Stimulated activated CD8-positive, alpha-beta memory T cell treated with anti-CD3 and anti-CD28 coated beads, Interleukin-7, amount 100 ng/mL, for 48 hours (primary cell): ENCODE data around the gene FBLN5.

Source experiments
- DNase-seq, 2 donors: peaks; one replicate each; pipeline ENCODE4 v3.0.0-alpha.2; 2020; ENCODE audit warnings: low read depth in 1 of 2; ENCODE audit errors: extremely low read depth in 1 of 2

Gene FBLN5

DNA sequence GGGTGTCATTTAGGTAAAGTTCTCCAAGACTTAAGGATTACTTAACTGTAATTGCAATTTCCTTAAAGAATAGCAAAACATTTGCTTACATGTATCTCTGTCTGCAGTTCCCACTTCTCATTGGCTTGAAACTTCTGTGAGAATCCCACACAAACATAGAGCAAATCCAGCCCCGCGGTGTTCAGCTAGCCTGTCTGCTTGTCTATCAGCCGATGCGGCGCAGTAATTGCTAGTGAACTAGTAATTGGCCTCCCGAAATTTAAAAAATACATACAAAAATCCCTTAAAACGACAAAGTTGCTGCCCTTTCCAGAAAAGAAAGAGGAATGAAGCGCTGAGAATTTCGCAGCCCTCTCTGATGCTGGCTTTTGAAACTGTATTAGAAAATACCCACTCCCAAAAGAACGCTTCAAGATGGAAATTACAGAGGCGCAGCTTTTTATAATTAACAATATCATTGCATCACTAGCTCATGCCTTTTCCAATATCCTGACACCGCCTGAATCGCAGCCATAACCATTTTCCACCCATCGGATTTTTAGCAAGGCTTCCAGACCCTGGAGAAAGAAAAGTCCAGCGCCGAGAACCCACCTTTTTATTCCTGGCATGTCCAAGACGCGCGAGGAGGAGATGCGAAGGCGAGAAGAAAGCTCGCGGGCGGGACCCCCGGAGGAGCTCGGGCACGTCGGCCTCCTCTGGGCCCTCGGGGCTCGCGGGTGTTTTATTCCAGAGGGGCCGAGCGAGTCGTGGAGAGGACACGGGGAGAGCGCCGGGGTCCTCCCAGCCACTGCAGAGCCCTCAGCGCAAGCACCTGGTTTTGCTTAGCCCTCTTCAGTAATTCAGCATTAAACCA lies 646 bp downstream of the FBLN5 start:
- no peak for DNase-seq

DNA sequence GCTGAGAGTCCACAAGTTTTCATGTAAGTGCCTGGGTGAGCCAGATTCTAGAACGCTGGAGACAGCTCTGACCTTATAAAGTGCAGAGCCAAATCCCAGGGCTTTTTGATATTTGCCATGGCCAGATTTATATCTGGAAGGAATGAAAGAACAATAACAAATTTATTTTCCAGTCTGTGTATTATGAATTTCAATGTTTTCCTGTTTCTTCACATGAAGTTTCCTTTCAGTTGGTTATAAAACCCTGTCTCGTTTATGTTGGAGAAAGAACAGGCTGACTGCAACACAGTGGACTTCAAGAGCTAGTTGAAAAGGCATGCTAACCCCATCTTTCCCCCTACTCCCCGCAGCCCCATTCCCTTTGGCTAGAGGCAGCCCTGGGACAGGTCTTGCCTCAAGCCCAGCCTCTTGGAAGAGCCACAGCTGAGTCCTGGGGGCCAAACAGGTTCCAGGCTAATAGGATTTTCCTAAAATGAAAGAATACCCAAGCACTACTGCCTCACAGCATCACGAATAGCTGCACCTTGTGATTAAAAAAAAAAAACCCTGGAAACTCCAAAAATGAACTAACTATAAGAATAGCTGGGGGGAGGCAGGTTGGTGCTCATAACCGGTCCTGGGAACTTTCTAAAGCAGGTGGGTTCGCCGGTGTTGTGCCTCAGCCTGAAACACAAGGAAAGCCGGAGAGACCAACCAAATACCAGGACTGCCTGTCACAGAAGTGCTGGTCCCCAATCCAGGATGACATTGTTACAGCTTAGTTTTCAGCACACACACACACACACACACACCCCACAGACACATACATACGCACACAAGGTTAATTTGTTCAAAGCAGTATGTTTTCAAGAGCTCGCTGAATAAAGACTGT lies 1.5 kb downstream of the FBLN5 start:
- DNase-seq = no peak

DNA sequence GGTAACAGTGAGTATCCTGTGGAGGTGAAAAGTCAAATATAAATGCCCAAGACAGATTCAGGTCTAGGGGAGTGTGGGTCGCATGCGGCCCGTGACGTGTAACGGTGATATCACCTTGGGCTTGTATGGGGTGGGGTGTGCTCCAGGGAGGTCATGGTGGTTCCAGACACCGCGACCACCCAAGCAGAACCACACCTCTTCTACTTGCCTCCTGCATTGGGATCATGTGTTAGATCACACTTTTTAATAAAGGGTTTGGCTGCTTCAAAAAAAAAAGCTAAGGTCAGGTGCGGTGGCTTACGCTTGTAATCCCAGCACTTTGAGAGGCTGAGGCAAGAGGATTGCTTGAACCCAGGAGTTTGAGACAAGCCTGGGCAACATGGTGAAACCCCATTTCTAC lies 4.5 kb downstream of the FBLN5 start:
- DNase-seq = no peak

DNA sequence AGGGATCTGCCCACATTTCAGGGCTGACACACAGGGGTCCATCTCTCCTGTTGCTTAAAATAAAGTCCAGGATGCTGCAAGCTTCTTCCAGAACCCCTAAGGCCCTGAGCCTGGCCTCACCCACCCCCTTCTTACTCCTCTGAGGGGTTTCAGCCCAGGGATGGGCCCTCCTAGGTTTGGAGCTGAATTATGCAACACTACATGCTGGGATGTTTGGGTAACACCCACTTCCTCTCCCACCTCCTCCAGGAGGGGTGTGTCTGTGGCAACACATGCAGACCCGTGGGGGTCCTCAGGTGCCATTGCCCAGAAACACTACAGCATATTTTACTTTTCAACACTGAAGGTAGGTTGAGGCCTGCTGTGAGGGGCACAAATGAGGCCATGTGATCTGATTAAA lies 5.4 kb downstream of the FBLN5 start:
- DNase-seq = no peak

- DNase-seq = no peak
Observed at GRCh38 chr14:91940209-91940608, 7.3 kb downstream of the FBLN5 start.

DNA sequence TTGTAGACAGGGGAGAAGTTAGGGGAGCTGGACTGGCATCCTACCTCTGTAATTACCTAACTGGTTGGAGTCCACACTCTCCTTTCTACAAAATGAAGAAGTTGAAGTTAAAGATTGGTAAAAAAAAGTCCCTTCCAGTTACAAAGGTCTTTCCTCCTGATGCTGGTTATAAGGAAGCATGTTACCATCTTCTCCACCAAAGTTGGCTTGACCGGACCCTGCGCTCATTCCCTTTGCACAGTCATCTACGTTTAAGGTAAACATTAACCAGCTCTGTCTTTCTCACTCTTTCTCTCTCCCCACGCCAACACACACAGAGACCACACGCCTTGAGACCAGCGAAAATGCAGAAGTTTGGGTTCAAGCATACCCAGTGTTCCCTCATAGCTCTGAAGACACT lies 11.9 kb downstream of the FBLN5 start:
- DNase-seq = no peak

DNA sequence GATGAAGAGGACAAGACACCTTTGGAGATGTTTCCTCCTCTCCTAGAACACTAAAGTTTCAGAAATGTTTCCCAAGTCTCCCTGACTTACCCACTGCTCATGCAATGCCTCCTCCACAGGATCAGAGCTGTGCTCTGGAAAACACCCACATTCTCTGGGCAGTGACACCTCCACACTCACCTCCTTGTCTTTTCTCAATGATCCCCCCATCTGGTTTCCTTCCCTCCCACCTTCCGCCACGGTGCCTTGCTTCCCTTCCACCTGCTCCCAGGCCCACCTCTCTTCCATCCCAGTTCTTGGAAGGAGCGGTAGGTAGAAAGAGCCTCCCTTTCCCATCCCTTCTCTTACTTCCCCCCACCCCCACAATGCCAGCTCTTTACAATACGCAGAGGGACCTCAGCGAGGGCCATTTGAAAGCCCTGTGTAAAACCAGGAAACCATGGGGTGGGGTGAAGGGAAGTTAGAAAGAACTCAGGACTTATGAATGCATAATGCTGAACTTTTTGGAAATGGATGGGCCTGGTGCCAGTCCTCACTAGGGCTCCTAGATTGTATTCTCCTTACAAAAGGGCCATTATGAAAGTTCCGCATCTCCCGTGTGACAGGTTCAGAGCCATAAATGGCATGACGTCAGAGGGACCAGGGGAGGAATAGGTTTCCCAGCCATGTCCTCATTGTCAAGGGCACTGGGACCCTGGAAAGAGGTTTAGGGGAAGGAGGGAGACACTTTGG lies 12.8 kb downstream of the FBLN5 start:
- no peak for DNase-seq

DNA sequence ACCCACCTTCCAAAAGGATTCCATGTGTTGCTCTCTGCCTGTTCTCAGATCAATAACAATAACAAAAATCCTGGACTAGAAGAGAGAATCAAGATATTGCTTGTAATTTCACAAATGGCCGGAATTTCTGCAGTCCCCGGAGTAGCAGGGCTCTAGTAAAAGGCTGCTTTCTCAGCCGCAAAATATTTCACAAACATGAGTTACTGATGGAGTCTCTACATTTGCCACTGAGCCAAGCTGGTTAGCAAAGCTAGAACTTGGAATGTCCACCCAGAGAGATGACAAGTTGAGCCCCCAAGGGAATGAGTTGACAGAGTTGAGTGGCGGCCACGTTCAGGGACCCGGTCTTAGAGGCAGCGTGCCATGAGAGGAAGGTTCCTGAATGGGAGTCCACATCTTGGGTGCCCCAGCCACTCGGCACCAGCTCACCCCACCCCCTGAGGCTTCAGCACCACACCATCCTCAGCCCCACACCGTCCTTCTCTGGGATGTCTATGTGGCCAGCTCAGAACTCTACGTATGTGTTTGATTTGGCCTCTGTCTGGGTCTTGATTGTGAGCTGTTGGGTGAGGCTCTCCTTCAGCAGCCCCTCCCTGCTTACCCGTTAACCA lies 15.9 kb downstream of the FBLN5 start:
- no peak for DNase-seq

DNA sequence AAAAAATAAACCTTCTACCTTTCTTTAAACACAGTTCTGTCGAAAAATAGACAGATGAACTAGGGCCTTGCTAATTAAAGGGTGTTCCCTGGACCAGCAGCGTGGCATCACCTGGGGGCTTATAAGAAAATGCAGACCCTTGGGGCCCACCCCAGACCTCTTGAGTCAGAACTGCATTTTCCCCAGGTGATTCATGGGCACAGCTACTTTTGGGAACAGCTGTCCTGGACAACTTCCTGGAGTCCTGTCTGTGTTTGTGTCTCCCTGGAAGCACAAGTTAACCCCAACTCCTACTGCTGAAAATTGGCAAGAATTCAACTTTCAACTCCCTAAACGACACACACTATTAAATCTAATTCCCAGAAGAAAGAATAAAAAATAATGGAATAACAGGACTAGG lies 17.8 kb downstream of the FBLN5 start:
- DNase-seq = no peak

- DNase-seq = no peak
Observed at GRCh38 chr14:91927800-91928199, 19.7 kb downstream of the FBLN5 start.

- DNase-seq = no peak
Observed at GRCh38 chr14:91927191-91927590, 20.3 kb downstream of the FBLN5 start.

GRCh38 chr14:91926131-91926890 lies 21.2 kb downstream of the FBLN5 start:
- no peak for DNase-seq

DNA sequence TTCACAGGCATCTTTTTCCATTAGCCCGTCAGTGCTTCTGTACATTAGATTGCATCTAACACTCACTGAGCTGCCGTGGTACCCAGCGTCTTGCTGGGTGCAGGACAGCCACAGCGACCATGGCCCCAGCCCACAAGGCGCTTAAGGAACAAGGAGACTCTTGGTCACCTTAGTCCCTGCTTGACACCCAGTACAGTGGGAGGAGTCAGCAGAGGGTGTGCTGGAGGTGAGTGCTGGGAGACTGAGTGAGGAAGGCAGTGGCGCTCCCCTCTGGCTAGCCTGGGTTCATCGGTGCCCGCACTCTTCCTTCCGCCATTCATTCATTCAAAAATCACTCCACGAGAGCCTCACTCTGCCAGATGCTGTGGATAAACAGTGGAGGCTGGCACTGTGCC lies 21.8 kb downstream of the FBLN5 start:
- no peak for DNase-seq

DNA sequence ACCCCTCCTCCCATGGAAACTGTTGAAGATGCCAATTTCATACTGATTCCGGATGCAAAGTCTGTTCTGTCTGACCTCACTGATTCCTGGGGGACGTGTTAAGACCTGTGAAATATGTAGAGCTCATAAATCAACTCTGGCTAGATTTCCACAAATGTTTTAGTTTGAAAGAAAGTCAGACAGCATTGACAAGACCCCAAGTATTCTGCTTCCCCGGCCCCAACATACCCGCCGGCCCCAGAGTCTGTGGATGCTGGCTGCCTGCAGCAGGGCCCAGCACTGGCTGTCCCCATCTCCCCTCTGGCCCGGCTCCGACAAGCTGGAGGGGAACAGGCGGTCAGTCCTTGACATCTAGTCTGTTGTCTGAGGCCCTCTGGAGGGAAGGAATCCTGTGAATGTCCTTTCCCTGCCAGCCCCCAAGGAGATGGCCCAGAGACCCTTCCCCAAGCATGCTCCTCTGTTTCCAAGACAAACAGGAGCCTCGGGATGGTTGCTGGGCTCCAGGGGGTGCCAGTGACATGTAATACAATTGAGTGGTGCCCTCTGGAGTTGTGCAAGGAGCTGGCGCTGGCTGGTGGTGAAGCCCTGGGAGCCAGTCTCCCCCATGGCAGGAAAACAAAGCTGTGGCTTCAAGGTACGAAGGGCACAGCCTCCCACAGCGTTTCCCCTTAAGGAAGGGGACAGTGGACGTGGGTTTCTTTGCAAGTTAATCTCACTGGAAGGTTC lies 22.3 kb downstream of the FBLN5 start:
- no peak for DNase-seq

GRCh38 chr14:91920526-91920925 lies 27.0 kb downstream of the FBLN5 start:
- no peak for DNase-seq

DNA sequence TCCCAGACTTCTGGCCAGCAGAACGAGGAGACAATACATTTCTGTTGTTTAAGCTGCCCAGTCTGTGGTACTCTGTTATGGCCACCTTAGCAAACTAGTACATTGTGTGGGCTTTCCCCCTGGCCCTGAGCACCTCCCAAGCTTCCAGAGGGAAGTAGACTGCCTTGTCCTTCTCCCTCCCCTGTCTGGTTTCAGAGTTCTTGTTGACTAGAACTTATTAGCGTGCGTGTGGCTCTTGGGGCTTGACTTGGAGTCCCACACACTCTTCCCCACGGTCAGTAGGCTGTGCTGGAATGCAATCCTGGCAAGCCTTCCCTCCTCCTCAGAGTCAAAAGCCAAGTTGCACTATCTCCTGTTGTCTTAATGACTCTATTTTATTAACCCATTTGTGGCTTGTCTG lies 27.7 kb downstream of the FBLN5 start:
- no peak for DNase-seq

GRCh38 chr14:91918186-91918883 lies 29.2 kb downstream of the FBLN5 start:
- no peak for DNase-seq

- DNase-seq = no peak
Observed at GRCh38 chr14:91912035-91912434, 35.5 kb downstream of the FBLN5 start.

GRCh38 chr14:91911474-91912032 lies 35.9 kb downstream of the FBLN5 start:
- DNase-seq = no peak
